Right lobe of liver (tissue), 6 donors: ENCODE data around the gene NT5C1B. TPM values are rescaled to one million over a fixed set of nuclear protein-coding genes. Genes with fewer than 3 reads are reported as not detected.

Source experiments
- ATAC-seq, 4 donors: fragments of 200-7000 bp; cut with Tn5 transposase; one replicate each; pipeline ENCODE4 v1.9.1; 2020; ENCODE audit warnings: mild to moderate bottlenecking in 4 of 4, moderate library complexity in 4 of 4
- DNase-seq, 3 donors: peaks; one replicate each; pipeline ENCODE4 v3.0.0-alpha.2; 2020
- H3K27ac ChIP-seq, 3 donors: fragments of 200-600 bp; one replicate each; pipeline ENCODE4 v1.8.0; 2022
- H3K27me3 ChIP-seq, 2 donors: fragments of 200-600 bp; one replicate each; pipeline ENCODE4 v1.8.0; 2022
- H3K36me3 ChIP-seq, 4 donors: fragments of 200-600 bp; sonication (generic) in 1 of 4; one replicate each; pipeline versions ENCODE4 v1.5.1 to v1.8.0; 2017 to 2022; ENCODE audit warnings: control low read depth in 1 of 4
- H3K4me1 ChIP-seq, 4 donors: fragments of 200-600 bp; sonication (generic) in 1 of 4; one replicate each; pipeline versions ENCODE4 v1.5.1 to v1.8.0; 2017 to 2022; ENCODE audit warnings: control low read depth in 1 of 4
- H3K4me3 ChIP-seq, 3 donors: fragments of 200-600 bp; one replicate each; pipeline ENCODE4 v1.8.0; 2022
- H3K9me3 ChIP-seq, 4 donors: fragments of 200-600 bp; sonication (generic) in 1 of 4; one replicate each; pipeline versions ENCODE4 v1.5.1 to v1.8.0; 2017 to 2022; ENCODE audit warnings: control low read depth in 1 of 4
- POLR2A ChIP-seq: fragments of 450-650 bp; IDR thresholded peaks from one replicate; pipeline ENCODE4 v1.6.1; 2017; ENCODE audit warnings: antibody characterized with exemption, mild to moderate bottlenecking
- WGBS: methylation state at CpG from one replicate; pipeline ENCODE4 v1.1.6; 2018; ENCODE audit warnings: low coverage, low lambda C conversion rate; ENCODE audit not compliant: insufficient coverage; ENCODE audit errors: missing lambda C conversion rate; 5-methylcytosine and 5-hydroxymethylcytosine counted together
- intact Hi-C, 2 donors: fragments of 100-400 bp; cut with DNase I; formaldehyde crosslinking; loops; one replicate each; pipeline versions ENCODE4 v1.11.2 to v1.14.1; 2022
- total RNA-seq, 6 experiments: library from RNA; depleted of rRNA in 2 of 6; stranded (reverse); fragments of >200 nt in 2 of 6; fragmentation: NEBNext Ultra II Directional in 3 of 6; extraction: Animal tissue kit (Norgen Biotek cat#: 25700) in 3 of 6; gene quantifications; one replicate each; pipeline versions ENCODE4 v1.1.0 to v1.2.4, GENCODE V29; 2016 to 2023
- TF ChIP-seq, protein P1 (sequence below), 4 donors: fragments of 200-600 bp in 3 of 4; fragments of 450-650 bp in 1 of 4; IDR thresholded peaks; one replicate each; pipeline versions ENCODE4 v1.5.1 to v1.8.0; 2016 to 2022; ENCODE audit warnings: antibody characterized with exemption in 4 of 4, mild to moderate bottlenecking in 2 of 4
- donor health status: DM: no; HTN: yes; CAD: no.
- donor health status: DM: no; HTN: no; CAD: no.
- donor health status: DM: no; HTN: no; CAD: no.
- donor health status: DM: no; HTN: yes; CAD: no.
- donor health status: DM: no; HTN: yes; CAD: no.

NT5C1B gene
- total RNA-seq, 6 experiments from 2014 or later, result not detected

- DNase-seq, result no peak
- Histone ChIP-seq H3K27me3 (no peaks in the 10 kb centered on the region), H3K36me3 (no peaks in the 10 kb centered on the region), H3K4me3 (no peak overlapping the region), H3K9me3 (no peaks in the 10 kb centered on the region), H3K27ac (no peak overlapping the region), H3K4me1 (peaks cover 0 to 18% (median 6%) of the 10 kb centered on the region in 4 donors)
- intact Hi-C loops, result no loop called here
- whole genome bisulfite sequencing, result 93% methylated on average over 1 of the region's 1 CpG
- no peak for TF ChIP-seq POLR2A
- TF ChIP-seq, protein P1, sequence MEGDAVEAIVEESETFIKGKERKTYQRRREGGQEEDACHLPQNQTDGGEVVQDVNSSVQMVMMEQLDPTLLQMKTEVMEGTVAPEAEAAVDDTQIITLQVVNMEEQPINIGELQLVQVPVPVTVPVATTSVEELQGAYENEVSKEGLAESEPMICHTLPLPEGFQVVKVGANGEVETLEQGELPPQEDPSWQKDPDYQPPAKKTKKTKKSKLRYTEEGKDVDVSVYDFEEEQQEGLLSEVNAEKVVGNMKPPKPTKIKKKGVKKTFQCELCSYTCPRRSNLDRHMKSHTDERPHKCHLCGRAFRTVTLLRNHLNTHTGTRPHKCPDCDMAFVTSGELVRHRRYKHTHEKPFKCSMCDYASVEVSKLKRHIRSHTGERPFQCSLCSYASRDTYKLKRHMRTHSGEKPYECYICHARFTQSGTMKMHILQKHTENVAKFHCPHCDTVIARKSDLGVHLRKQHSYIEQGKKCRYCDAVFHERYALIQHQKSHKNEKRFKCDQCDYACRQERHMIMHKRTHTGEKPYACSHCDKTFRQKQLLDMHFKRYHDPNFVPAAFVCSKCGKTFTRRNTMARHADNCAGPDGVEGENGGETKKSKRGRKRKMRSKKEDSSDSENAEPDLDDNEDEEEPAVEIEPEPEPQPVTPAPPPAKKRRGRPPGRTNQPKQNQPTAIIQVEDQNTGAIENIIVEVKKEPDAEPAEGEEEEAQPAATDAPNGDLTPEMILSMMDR (IDR thresholded peaks at IDR 0.05), result no peak
- no peak for ATAC-seq
Observed at GRCh38 chr2:18593496-18593895, 4.1 kb upstream of the NT5C1B start.

DNA sequence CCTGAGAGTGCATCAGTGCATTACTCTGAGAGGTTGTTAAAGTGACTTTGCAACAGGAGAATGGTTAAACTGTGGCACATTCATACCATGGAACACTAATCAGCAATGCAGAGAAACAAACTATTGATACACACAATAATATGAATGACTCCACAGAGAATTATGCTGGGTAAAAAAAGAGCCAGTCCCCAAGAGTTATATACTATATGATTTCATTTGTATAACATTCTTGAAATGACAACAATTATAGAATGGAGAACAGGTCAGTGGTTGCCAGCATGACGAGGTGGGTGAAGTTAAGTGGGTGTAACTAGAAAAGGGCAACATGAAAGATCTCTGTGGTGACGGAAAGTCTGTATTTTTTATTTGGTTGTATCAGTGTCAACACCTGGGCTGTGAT lies 3.0 kb upstream of the NT5C1B start:
- no peaks in the 10 kb centered on the region for H3K27me3 ChIP-seq
- no peak for DNase-seq
- H3K4me3 ChIP-seq, result no peak overlapping the region
- TF ChIP-seq, protein P1 (IDR thresholded peaks at IDR 0.05), result no peak
- no peak for TF ChIP-seq POLR2A
- intact Hi-C loops, result no loop called here
- H3K27ac ChIP-seq, result no peak overlapping the region
- WGBS, result 79% methylated on average over 2 of the region's 2 CpGs
- no peak for ATAC-seq
- H3K4me1 ChIP-seq, result peaks cover 0 to 7% (median under 1%) of the 10 kb centered on the region in 4 donors
- no peaks in the 10 kb centered on the region for H3K9me3 ChIP-seq
- H3K36me3 ChIP-seq, result no peaks in the 10 kb centered on the region

DNA sequence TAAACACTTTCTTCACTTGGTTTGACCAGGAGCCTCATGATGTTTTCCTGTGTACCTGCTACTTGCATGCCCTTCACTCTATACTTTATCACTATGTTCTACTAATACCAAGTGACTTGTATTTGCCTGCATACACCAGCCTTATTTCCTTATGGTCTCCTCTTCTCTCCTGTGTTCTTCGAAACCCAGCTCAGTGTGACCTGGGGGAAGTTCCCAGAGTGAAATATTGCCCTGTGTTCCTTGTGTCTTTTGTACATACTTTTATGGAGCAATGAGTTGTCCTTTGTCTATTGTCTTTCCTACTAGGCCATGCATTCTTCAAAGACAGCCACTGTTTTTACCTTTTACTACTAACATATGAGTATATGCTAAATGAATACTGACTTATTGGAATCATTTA lies 567 bp downstream of the NT5C1B start:
- Histone ChIP-seq H3K4me1 (no peaks in the 10 kb centered on the region), H3K9me3 (no peaks in the 10 kb centered on the region), H3K27ac (no peak overlapping the region), H3K27me3 (no peaks in the 10 kb centered on the region), H3K36me3 (no peaks in the 10 kb centered on the region), H3K4me3 (no peak overlapping the region)
- DNase-seq (no peak), ATAC-seq (no peak)
- WGBS, result 92% methylated on average over 1 of the region's 1 CpG
- intact Hi-C loops, result no loop called here
- TF ChIP-seq, protein P1 (IDR thresholded peaks at IDR 0.05), result no peak
- no peak for TF ChIP-seq POLR2A

GRCh38 chr2:18588049-18588448 lies 1.3 kb downstream of the NT5C1B start:
- Histone ChIP-seq H3K4me3 (no peak overlapping the region), H3K9me3 (no peaks in the 10 kb centered on the region), H3K27ac (no peak overlapping the region), H3K27me3 (no peaks in the 10 kb centered on the region), H3K36me3 (no peaks in the 10 kb centered on the region), H3K4me1 (no peaks in the 10 kb centered on the region)
- DNase-seq (no peak), ATAC-seq (no peak)
- WGBS, result 100% methylated on average over 1 of the region's 1 CpG
- intact Hi-C loops, result no loop called here
- no peak for TF ChIP-seq POLR2A
- TF ChIP-seq, protein P1 (IDR thresholded peaks at IDR 0.05), result no peak

DNA sequence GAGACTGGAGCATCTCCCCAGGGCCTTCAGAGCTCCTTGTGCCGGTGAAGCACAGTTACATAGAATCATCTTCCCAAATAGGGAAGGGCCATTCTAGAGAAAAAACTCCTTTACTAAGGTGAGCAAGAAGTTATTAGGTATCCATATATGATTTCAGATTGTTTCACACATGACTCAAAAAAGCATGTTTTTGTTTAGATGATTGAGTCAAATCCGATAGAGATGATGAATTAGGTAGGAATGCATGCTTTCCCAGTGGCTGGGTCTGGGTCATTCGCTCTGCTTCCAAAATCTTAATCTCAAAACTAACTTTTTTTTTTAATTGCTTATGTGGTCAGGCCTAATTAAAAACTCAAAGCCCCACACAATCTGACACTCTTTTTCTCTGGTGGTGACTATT lies 3.8 kb downstream of the NT5C1B start:
- Histone ChIP-seq H3K36me3 (no peaks in the 10 kb centered on the region), H3K4me3 (no peak overlapping the region), H3K4me1 (no peaks in the 10 kb centered on the region), H3K27me3 (no peaks in the 10 kb centered on the region), H3K27ac (no peak overlapping the region), H3K9me3 (no peaks in the 10 kb centered on the region)
- whole genome bisulfite sequencing, result 89% methylated on average over 3 of the region's 3 CpGs
- TF ChIP-seq, protein P1 (IDR thresholded peaks at IDR 0.05), result no peak
- no peak for TF ChIP-seq POLR2A
- intact Hi-C loops, result no loop called here
- ATAC-seq (no peak), DNase-seq (no peak)
